Activated CD8-positive, alpha-beta T cell treated with anti-CD3 and anti-CD28 coated beads, Interleukin-2, amount 10 ng/mL, durations not matched to agents 7 days and 5 days (primary cell): Measurements from ENCODE around the gene CSTB. TPM values are rescaled to one million over a fixed set of nuclear protein-coding genes. Genes with fewer than 3 reads are reported as not detected.

ENCODE experiments used
- ATAC-seq: fragments of 150-1000 bp; cut with Tn5 transposase; one replicate; pipeline ENCODE4 v1.10.0; 2021; ENCODE audit warnings: moderate library complexity
- CTCF ChIA-PET: fragments of 350-600 bp; sonication (Branson Sonifier 250); formaldehyde crosslinking; loops from one replicate; lab custom pipeline; 2021; ENCODE audit warnings: antibody characterized with exemption; lab: Charles Lee
- POLR2A ChIA-PET: fragments of 350-600 bp; sonication (Branson Sonifier 250); formaldehyde crosslinking; loops from one replicate; lab custom pipeline; 2021; ENCODE audit warnings: antibody characterized with exemption; lab: Charles Lee
- DNase-seq: peaks from one replicate; pipeline ENCODE4 v3.0.0-alpha.2; 2020
- H3K27ac Mint-ChIP-seq: one replicate; pipeline ENCODE4 v1.8.0; 2021; ENCODE audit warnings: mild to moderate bottlenecking, mixed read lengths
- H3K27me3 Mint-ChIP-seq: one replicate; pipeline ENCODE4 v1.8.0; 2021; ENCODE audit warnings: low read depth, mixed read lengths
- H3K36me3 Mint-ChIP-seq: one replicate; pipeline ENCODE4 v1.8.0; 2021; ENCODE audit warnings: low read depth, mixed read lengths
- H3K4me1 Mint-ChIP-seq: one replicate; pipeline ENCODE4 v1.8.0; 2021; ENCODE audit warnings: low read depth, mixed read lengths
- H3K4me3 Mint-ChIP-seq: one replicate; pipeline ENCODE4 v1.8.0; 2021; ENCODE audit warnings: mild to moderate bottlenecking, mixed read lengths
- H3K9me3 Mint-ChIP-seq: one replicate; pipeline ENCODE4 v1.8.0; 2022; ENCODE audit warnings: mixed read lengths; ENCODE audit not compliant: insufficient read depth
- total RNA-seq, 2 experiments: library from RNA; stranded (reverse); gene quantifications; one replicate each; pipeline ENCODE4 v1.2.3, GENCODE V29; 2021

The CSTB gene
- total RNA-seq, 2 experiments from 2014 or later = 50.2 to 54.4 TPM

DNA sequence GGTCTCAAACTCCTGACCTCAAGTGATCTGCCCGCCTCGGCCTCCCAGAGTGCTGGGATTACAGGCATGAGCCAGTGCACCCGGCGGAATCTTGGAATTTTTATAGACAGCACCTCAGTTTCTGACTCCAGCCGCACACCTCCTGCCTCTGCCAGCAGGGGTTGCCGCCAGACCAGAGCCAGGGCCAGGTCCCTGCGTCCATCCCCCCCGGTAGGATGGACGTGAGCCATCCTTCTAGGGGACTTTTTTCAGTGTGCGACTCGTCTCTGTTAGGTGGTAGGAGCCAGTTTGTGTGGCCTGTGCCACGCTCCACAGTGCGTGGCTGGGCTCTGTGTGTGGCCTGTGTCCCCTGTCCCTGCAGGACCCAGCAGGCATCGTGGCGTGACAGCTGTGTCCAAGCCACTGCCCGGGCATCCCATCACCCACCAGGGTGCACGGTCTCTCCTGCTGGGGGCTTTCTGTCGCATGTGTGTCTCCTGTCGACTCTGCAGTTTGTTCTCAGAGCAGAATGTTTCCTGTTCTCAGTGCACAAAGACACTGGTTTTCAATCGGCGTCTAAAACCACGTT, 15.6 kb downstream of the CSTB start:
- H3K36me3 Mint-ChIP-seq = peaks cover 19% of the 10 kb centered on the region
- no peaks in the 10 kb centered on the region for H3K9me3 Mint-ChIP-seq
- no peak for ATAC-seq
- no peaks in the 10 kb centered on the region for H3K27me3 Mint-ChIP-seq
- no peak for DNase-seq
- POLR2A ChIA-PET = no interaction called here
- CTCF ChIA-PET = no interaction called here
- H3K4me3 Mint-ChIP-seq = no peak overlapping the region
- H3K4me1 Mint-ChIP-seq = peaks cover 1% of the 10 kb centered on the region
- no peak overlapping the region for H3K27ac Mint-ChIP-seq

DNA sequence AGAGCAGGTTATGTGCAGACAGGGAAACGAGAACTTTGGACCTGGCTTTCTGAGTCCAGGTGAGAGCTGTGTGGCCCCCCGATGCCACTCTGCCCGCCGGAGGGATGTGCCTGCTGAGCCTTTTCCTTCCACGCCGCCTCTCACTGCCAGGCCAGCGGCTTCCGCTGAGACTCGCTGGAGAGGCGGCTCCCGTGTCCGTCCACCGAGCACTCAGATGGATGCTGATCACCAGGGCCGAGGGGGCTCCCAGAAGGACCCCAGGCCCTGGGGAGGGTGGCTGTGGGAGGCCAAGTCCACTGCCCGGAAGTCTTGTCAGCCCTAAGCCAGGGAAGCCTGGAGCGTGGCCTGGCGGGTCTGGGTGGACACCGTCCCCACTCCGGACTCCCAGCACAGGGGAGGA, 16.5 kb downstream of the CSTB start:
- Mint-ChIP-seq H3K9me3 (no peaks in the 10 kb centered on the region), H3K4me3 (no peak overlapping the region), H3K27me3 (no peaks in the 10 kb centered on the region), H3K27ac (no peak overlapping the region), H3K4me1 (peaks cover 1% of the 10 kb centered on the region), H3K36me3 (peaks cover 21% of the 10 kb centered on the region)
- POLR2A ChIA-PET = no interaction called here
- DNase-seq (no peak), ATAC-seq (no peak)
- CTCF ChIA-PET = no interaction called here

DNA sequence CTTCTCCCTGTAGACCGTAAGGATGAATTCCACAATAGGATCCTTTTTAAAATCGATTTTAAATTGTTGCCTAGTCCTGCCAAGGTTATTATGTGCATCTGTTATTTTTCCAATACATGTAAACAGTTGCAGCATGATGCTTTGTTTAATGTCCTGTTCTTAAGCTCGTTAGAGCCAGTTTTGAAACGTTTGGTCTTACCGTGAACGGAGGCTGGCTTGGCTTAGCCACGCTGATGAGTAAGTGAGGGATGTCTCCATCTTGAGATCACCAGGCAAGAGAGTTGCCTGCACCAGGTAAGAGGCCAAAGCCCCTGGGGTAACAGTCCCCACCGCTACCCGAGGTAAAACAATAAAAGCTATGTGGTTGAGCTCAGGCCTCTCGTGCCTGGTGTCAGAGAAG, 17.3 kb downstream of the CSTB start:
- no peak for DNase-seq
- ATAC-seq = no peak
- Mint-ChIP-seq H3K4me3 (no peak overlapping the region), H3K27ac (no peak overlapping the region), H3K27me3 (no peaks in the 10 kb centered on the region), H3K4me1 (peaks cover 1% of the 10 kb centered on the region), H3K36me3 (peaks cover 26% of the 10 kb centered on the region), H3K9me3 (no peaks in the 10 kb centered on the region)
- POLR2A ChIA-PET = no interaction called here
- CTCF ChIA-PET = no interaction called here

GRCh38 chr21:43758111-43758641, 17.9 kb downstream of the CSTB start:
- Mint-ChIP-seq H3K9me3 (no peaks in the 10 kb centered on the region), H3K4me3 (no peak overlapping the region), H3K27ac (no peak overlapping the region), H3K27me3 (no peaks in the 10 kb centered on the region), H3K4me1 (peaks cover 1% of the 10 kb centered on the region), H3K36me3 (peaks cover 26% of the 10 kb centered on the region)
- DNase-seq (no peak), ATAC-seq (no peak)
- CTCF ChIA-PET = no interaction called here
- POLR2A ChIA-PET = no interaction called here

DNA sequence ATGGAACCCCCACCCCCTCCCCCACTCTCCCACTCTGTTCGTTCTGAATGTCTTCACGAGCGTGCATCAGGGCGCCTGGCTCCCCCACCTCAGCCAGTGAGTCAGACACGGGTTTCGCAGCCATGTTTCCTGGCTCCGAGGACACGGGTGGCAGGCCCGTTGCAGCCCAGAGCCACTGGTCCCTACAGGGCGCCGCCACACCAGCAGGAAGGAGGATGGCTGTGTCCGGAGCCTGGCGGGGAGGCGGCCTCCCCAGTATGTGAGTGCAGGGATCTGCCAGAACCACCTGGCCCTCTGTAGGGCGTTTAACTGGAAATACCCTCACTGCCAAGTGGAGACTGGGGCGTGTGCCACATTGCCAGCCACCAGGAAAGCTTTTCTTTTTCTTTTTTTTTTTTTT, 18.5 kb downstream of the CSTB start:
- Mint-ChIP-seq H3K4me1 (peaks cover 1% of the 10 kb centered on the region), H3K27me3 (no peaks in the 10 kb centered on the region), H3K36me3 (peaks cover 30% of the 10 kb centered on the region), H3K9me3 (no peaks in the 10 kb centered on the region), H3K4me3 (no peak overlapping the region), H3K27ac (no peak overlapping the region)
- ATAC-seq = no peak
- CTCF ChIA-PET = no interaction called here
- POLR2A ChIA-PET = no interaction called here
- DNase-seq = no peak

DNA sequence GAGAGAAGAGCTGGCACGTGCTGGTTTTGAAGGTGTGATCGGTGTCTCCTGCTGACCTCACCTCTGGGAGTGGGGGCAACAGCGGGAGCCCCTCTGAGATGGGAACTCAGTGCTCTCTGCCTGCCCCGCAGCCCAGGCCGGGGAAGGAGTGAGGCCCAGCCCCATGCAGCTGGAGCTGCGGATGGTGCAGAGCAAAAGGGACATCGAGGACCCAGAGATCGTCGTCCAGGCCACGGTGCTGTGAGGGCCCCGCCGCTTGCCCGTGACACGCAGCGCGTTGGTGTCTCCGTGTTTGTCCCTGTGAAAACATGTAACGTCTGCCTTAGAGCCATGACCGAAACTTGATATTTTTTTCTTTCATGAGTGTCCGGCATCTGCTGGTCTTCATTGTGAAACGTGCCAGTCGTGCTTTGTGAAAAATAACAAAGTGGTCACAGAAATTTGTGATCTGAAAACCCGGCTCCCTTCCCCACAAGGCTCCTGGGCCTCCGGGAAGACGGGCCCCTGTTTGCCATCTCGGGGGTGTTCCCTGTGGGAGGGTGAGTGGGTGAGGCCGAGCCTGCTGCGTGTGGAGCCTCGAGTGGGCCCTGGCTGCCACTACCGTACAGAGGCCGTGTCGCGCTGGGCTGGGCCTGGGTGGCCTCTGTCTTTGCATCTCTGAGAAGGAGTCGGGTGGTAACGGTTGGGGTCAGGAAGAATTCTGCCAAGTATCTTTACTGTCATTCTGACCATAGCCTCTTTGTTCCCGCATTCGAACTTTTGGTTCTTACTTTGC, 20.1 kb downstream of the CSTB start:
- no peak for ATAC-seq
- Mint-ChIP-seq H3K36me3 (peaks cover 37% of the 10 kb centered on the region), H3K4me1 (peaks cover 1% of the 10 kb centered on the region), H3K4me3 (no peak overlapping the region), H3K9me3 (no peaks in the 10 kb centered on the region), H3K27me3 (no peaks in the 10 kb centered on the region), H3K27ac (no peak overlapping the region)
- POLR2A ChIA-PET = interaction anchor here (0.8 kb wide), 1 partner anchor 33 kb away, joined by 3 read pairs; no protein-coding TSS in a partner anchor
- DNase-seq = no peak
- CTCF ChIA-PET = no interaction called here

- H3K27me3 Mint-ChIP-seq = no peaks in the 10 kb centered on the region
- ATAC-seq = no peak
- ChIA-PET CTCF (no interaction called here), POLR2A (no interaction called here)
- no peak overlapping the region for H3K4me3 Mint-ChIP-seq
- peaks cover 1% of the 10 kb centered on the region for H3K4me1 Mint-ChIP-seq
- peaks cover 38% of the 10 kb centered on the region for H3K36me3 Mint-ChIP-seq
- no peak for DNase-seq
- no peak overlapping the region for H3K27ac Mint-ChIP-seq
- H3K9me3 Mint-ChIP-seq = no peaks in the 10 kb centered on the region
Measured at GRCh38 chr21:43754948-43755781, 20.9 kb downstream of the CSTB start.

GRCh38 chr21:43753439-43753799, 22.7 kb downstream of the CSTB start:
- ChIA-PET CTCF (no interaction called here), POLR2A (no interaction called here)
- no peaks in the 10 kb centered on the region for H3K9me3 Mint-ChIP-seq
- DNase-seq (no peak), ATAC-seq (no peak)
- H3K36me3 Mint-ChIP-seq = peaks cover 38% of the 10 kb centered on the region
- H3K4me1 Mint-ChIP-seq = peaks cover 9% of the 10 kb centered on the region
- no peaks in the 10 kb centered on the region for H3K27me3 Mint-ChIP-seq
- no peak overlapping the region for H3K4me3 Mint-ChIP-seq
- no peak overlapping the region for H3K27ac Mint-ChIP-seq

DNA sequence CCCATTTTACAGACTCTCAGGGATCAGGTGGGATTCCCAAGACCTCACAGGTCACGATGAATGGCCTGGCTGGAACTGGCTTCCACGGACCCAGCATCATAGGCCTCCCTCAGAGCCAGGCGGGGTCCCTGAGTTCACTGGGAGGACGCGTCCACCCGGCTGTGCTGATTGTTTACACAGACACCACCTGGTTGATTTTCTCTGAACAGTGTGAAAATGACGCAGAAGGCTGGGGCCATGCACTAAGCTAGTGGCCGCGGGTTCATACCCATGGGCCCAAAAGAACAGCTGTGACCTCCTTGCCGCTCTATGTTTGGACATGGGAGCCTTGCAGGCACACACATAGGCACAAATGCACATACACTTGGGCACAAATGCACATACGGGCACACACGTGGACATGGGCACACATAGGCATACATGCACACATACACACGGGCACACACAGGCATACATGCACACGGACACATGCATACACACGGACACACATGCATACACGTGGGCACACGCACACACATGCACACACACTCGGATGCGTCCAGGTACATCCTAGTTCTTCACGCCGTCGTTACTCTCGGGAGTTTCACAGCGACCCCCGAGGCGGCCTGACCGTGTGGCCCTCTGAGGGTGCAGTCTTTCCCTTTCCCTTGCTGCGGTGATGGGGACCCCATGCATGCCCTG, 23.2 kb downstream of the CSTB start:
- H3K27me3 Mint-ChIP-seq = no peaks in the 10 kb centered on the region

DNA sequence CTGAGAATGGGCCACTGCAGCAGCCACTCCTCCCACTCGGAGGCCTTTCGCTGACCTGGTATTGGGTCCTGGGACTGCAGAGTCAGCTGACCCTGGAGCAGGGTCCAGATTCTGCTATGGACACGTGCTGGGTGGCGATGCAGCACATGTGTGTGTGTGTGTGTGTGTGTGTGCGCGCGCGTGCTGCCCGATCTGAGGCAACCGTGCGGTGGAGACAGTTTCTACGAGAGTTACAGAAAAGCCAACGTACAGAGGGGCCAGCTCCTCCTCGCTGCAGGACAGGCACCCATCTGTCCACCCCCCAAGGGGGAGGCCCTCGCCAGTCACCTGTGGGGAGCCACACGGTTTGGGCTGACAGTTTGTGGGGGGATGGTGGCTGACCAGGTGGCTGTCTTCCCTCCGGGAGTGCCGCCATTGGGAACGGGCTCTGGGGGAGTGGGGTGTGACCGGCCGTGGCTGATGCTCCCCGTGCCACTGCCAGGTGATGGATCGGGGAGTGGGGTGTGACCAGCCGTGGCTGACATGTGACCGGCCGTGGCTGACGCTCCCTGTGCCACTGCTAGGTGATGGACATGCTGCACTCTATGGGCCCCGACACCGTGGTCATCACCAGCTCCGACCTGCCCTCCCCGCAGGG, 24.0 kb downstream of the CSTB start:
- ChIA-PET CTCF (no interaction called here), POLR2A (no interaction called here)
- Mint-ChIP-seq H3K4me1 (peaks cover 8% of the 10 kb centered on the region), H3K27me3 (no peaks in the 10 kb centered on the region), H3K4me3 (no peak overlapping the region), H3K27ac (no peak overlapping the region), H3K36me3 (peaks cover 44% of the 10 kb centered on the region), H3K9me3 (no peaks in the 10 kb centered on the region)
- ATAC-seq (no peak), DNase-seq (no peak)

More for the DNA sequence above, 23.2 kb downstream of the CSTB start:
- H3K4me3 Mint-ChIP-seq = no peak overlapping the region
- ATAC-seq = no peak
- no peak for DNase-seq
- H3K36me3 Mint-ChIP-seq = peaks cover 38% of the 10 kb centered on the region
- peaks cover 8% of the 10 kb centered on the region for H3K4me1 Mint-ChIP-seq
- ChIA-PET POLR2A (no interaction called here), CTCF (no interaction called here)
- no peak overlapping the region for H3K27ac Mint-ChIP-seq
- no peaks in the 10 kb centered on the region for H3K9me3 Mint-ChIP-seq

- ChIA-PET CTCF (no interaction called here), POLR2A (no interaction called here)
- DNase-seq (no peak), ATAC-seq (no peak)
- Mint-ChIP-seq H3K27ac (peak overlapping the region; percentile 36), H3K4me1 (peaks cover 8% of the 10 kb centered on the region), H3K4me3 (no peak overlapping the region), H3K9me3 (no peaks in the 10 kb centered on the region), H3K27me3 (no peaks in the 10 kb centered on the region), H3K36me3 (peaks cover 37% of the 10 kb centered on the region)
Measured at GRCh38 chr21:43750339-43751033, 25.6 kb downstream of the CSTB start.
